ENCODE results near the gene NOP10.

- TF ChIP-seq POLR2AphosphoS5 (IDR thresholded peaks at IDR 0.05): no peak
- TF ChIP-seq CTCF (IDR thresholded peaks at IDR 0.05): no peak
Observed at GRCh38 chr15:34339946-34340345, 3.0 kb downstream of the NOP10 start.

Measured in upper lobe of left lung (tissue), 4 donors.